Chondrocyte (in vitro differentiated cells): ENCODE data around the gene CCDC120. TPM values are rescaled to one million over a fixed set of nuclear protein-coding genes. Genes with fewer than 3 reads are reported as not detected.

Experiments used
- DNase-seq: peaks from one replicate; pipeline ENCODE4 v3.0.0; 2021; ENCODE audit warnings: mixed read lengths, low spot score
- H3K27ac Mint-ChIP-seq: one replicate; pipeline ENCODE4 v1.8.0; 2021; ENCODE audit warnings: mild to moderate bottlenecking, moderate library complexity, mixed read lengths; ENCODE audit not compliant: unreplicated experiment
- H3K27me3 Mint-ChIP-seq: 2 replicates; pipeline ENCODE4 v1.8.0; 2021; ENCODE audit warnings: low read depth, mixed read lengths
- H3K36me3 Mint-ChIP-seq: 2 replicates; pipeline ENCODE4 v1.8.0; 2021; ENCODE audit warnings: low read depth, mixed read lengths
- H3K4me1 Mint-ChIP-seq: 2 replicates; pipeline ENCODE4 v1.8.0; 2021; ENCODE audit warnings: low read depth, mild to moderate bottlenecking, mixed read lengths
- H3K4me3 Mint-ChIP-seq: one replicate; pipeline ENCODE4 v1.8.0; 2021; ENCODE audit warnings: mild to moderate bottlenecking, moderate library complexity, mixed read lengths; ENCODE audit not compliant: unreplicated experiment
- H3K9me3 Mint-ChIP-seq: 2 replicates; pipeline ENCODE4 v1.8.0; 2021; ENCODE audit warnings: low read depth, mixed read lengths
- total RNA-seq: library from RNA; stranded (reverse); gene quantifications from 3 replicates; pipeline ENCODE4 v1.2.1, GENCODE V29; 2021
- TF ChIP-seq, protein P1 (sequence below): fragments of 200-600 bp; sonication (generic); IDR thresholded peaks from 2 replicates; pipeline ENCODE4 v1.5.0; 2021; ENCODE audit warnings: antibody characterized with exemption, mild to moderate bottlenecking, moderate library complexity

CCDC120 gene
- total RNA-seq, 1 donor from 2014 or later = 6.9 TPM

DNA sequence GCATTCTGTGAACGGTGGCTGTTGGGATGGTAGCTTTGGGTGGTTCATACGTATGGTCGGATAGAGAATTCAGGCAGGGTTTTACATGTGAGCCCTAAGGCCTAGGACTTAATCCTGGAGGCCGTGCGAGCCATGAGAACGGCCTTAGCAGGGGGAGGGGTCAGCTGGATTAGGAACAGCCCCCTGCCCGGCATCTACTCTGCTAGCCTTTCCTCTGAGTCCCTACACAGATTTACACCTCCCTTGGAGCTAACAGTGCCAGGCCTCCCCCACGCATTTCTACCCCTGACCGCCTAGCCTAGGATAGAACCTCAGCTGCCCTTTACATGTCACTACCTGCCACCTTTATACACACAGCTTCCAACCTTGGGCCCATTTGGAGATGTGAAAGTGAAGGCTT is 7.9 kb downstream of the CCDC120 start:
- TF ChIP-seq, protein P1, sequence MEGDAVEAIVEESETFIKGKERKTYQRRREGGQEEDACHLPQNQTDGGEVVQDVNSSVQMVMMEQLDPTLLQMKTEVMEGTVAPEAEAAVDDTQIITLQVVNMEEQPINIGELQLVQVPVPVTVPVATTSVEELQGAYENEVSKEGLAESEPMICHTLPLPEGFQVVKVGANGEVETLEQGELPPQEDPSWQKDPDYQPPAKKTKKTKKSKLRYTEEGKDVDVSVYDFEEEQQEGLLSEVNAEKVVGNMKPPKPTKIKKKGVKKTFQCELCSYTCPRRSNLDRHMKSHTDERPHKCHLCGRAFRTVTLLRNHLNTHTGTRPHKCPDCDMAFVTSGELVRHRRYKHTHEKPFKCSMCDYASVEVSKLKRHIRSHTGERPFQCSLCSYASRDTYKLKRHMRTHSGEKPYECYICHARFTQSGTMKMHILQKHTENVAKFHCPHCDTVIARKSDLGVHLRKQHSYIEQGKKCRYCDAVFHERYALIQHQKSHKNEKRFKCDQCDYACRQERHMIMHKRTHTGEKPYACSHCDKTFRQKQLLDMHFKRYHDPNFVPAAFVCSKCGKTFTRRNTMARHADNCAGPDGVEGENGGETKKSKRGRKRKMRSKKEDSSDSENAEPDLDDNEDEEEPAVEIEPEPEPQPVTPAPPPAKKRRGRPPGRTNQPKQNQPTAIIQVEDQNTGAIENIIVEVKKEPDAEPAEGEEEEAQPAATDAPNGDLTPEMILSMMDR = no peak
- peak overlapping the region; percentile 41 for H3K27ac Mint-ChIP-seq

DNA sequence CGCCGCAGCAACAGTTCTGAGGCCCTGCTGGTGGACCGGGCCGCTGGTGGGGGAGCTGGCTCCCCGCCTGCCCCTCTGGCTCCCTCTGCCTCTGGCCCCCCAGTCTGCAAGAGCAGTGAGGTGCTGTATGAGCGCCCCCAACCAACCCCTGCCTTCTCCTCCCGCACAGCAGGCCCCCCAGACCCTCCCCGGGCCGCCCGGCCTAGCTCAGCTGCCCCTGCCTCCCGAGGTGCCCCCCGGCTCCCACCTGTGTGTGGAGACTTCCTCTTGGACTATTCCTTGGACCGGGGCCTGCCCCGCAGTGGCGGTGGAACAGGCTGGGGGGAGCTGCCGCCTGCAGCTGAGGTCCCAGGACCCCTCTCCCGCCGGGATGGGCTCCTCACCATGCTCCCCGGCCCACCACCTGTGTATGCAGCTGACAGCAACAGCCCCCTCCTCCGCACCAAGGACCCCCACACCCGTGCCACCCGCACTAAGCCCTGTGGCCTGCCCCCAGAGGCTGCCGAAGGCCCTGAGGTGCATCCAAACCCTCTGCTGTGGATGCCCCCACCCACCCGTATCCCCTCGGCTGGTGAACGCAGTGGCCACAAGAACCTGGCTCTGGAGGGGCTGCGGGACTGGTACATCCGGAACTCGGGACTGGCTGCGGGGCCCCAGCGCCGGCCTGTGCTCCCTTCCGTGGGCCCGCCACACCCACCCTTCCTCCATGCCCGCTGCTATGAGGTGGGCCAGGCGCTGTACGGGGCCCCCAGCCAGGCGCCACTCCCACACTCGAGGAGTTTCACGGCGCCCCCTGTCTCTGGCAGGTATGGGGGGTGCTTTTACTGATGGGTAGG is 8.7 kb downstream of the CCDC120 start:
- TF ChIP-seq, protein P1 = no peak
- Mint-ChIP-seq H3K4me3 (no peak overlapping the region), H3K9me3 (no peaks in the 10 kb centered on the region), H3K36me3 (no peaks in the 10 kb centered on the region), H3K27me3 (no peaks in the 10 kb centered on the region), H3K4me1 (peaks cover 3% of the 10 kb centered on the region), H3K27ac (no peak overlapping the region)
- peak; percentile 93 for DNase-seq

More for the DNA sequence above, 7.9 kb downstream of the CCDC120 start:
- no peak overlapping the region for H3K4me3 Mint-ChIP-seq
- no peaks in the 10 kb centered on the region for H3K36me3 Mint-ChIP-seq
- no peaks in the 10 kb centered on the region for H3K4me1 Mint-ChIP-seq
- H3K9me3 Mint-ChIP-seq = no peaks in the 10 kb centered on the region
- H3K27me3 Mint-ChIP-seq = no peaks in the 10 kb centered on the region
- no peak for DNase-seq

DNA sequence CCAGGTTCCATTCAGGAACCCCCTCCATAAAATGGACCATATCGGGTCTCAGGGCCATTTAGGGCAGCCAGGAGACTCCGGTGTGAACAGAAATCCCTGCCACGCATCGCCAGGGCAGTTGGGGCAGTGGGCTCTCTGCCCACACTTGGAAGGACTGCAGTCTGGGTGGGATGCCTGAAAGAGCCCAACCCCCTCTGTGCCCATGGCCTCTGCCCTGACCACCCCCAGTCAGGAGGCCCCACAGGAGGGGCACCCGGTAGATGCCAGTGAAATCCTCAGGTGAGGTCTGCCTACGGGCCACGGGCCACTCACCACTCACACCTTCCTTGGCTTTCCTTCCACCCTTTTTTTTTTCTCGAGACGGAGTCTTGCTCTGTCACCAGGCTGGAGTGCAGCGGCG is 10.2 kb downstream of the CCDC120 start:
- peaks cover 13% of the 10 kb centered on the region for H3K4me1 Mint-ChIP-seq
- no peaks in the 10 kb centered on the region for H3K9me3 Mint-ChIP-seq
- DNase-seq = no peak
- TF ChIP-seq, protein P1 = no peak
- no peaks in the 10 kb centered on the region for H3K27me3 Mint-ChIP-seq
- H3K27ac Mint-ChIP-seq = no peak overlapping the region
- no peaks in the 10 kb centered on the region for H3K36me3 Mint-ChIP-seq
- H3K4me3 Mint-ChIP-seq = no peak overlapping the region

DNA sequence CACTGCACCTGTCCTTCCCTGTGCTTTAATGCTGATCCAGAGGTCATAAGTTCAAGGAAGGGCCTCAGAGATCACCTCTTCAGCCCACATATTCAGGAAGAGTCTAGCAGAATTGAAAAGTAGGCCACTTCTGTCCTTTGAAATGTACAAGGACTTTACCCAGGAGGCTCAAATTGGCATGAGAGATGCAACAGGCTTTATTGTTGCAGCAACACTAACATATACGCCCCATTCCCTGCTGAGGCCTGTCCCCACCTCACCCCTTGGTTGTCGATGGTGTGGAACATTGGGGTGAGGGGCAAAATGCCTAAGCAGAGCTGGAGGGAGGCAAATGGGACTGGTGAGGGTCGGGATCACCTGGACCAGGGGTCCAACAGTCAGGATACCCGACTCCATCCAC is 12.2 kb downstream of the CCDC120 start:
- Mint-ChIP-seq H3K36me3 (no peaks in the 10 kb centered on the region), H3K27ac (no peak overlapping the region), H3K4me1 (peaks cover 16% of the 10 kb centered on the region), H3K4me3 (no peak overlapping the region), H3K9me3 (no peaks in the 10 kb centered on the region), H3K27me3 (no peaks in the 10 kb centered on the region)
- TF ChIP-seq, protein P1 = no peak
- no peak for DNase-seq

DNA sequence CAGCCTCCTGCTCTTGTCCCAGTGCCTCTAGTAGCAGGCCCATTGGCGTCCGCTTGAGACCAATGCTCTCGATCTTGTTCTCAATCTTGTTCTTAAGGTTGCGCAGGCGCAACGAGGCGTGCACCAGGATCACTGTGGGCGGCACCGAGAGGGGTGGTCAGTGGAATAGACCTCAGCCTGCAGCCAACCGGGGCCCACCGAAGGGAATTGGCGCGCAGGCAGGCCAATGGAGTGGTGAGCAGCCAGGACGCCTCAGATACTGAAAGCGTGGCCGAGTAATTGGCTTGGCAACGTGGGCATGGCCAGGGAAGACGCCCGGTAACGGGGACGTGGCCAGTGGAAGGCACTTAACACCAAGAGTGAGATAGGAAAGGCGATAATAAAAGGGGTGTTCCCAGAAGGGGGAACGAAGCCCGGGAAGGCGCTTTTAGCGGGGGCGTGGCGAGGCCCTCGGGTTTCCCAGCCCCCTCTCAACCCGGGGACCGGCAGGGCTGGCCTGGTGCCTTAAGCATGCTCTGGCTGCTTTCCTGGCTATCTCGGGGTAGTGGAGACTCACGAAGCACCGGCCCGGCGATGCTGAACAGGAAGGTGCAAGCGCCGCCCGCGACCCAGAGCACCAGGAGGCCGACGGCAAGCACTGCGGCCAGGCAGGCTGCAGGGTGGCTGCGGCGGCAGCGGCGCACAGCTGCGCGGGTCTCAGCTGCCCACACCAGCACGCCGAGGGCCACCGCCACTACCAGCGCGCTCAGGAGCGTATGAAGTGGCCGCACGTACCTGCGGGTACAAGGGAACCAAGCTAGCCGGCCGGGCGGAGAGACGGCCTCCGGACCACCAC is 13.3 kb downstream of the CCDC120 start:
- no peaks in the 10 kb centered on the region for H3K9me3 Mint-ChIP-seq
- DNase-seq = no peak
- H3K27me3 Mint-ChIP-seq = no peaks in the 10 kb centered on the region
- H3K36me3 Mint-ChIP-seq = no peaks in the 10 kb centered on the region
- TF ChIP-seq, protein P1 = no peak
- H3K4me3 Mint-ChIP-seq = peak overlapping the region; percentile 81
- no peak overlapping the region for H3K27ac Mint-ChIP-seq
- H3K4me1 Mint-ChIP-seq = peaks cover 16% of the 10 kb centered on the region
